GM18499 (cell line): ENCODE data around the gene DOCK10.
A peak's percentile ranks its signal among the peaks of the same experiment; 100 is the strongest.
"Not testable (repeated sequence)": the region's sequence is repeated elsewhere in the genome, so short reads cannot be mapped to it uniquely, and the experiment has no call there.

Experiments
- ATAC-seq: cut with Tn5 transposase; IDR thresholded peaks from one replicate; pipeline ENCODE4 v1.9.1; 2021; ENCODE audit warnings: moderate number of reproducible peaks; ENCODE audit not compliant: insufficient read depth, unreplicated experiment

Gene DOCK10

GRCh38 chr2:224927011-224927410, 115.3 kb downstream of the DOCK10 start:
- no peak for ATAC-seq

DNA sequence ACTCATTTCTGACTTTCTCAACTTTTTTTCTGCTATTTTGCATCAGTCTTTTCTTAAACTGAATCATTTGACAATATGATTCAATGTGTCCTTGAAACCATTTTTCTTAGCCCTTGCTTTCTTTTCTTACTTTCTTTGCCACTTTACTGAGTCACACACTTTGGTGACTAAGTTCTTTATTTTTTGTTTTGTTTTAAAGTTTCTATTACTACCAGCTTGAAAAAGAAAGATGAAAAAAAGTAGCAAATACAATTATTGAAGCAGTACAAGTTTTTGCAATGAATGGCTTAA, 116.5 kb downstream of the DOCK10 start:
- no peak for ATAC-seq

GRCh38 chr2:224925061-224925809, 117.0 kb downstream of the DOCK10 start:
- ATAC-seq, result no peak

- no peak for ATAC-seq
These were observed 117.6 kb downstream of the DOCK10 start for GRCh38 chr2:224924631-224925030.

- ATAC-seq, result peak; percentile 70
These were observed 120.0 kb downstream of the DOCK10 start for GRCh38 chr2:224922142-224922727.

GRCh38 chr2:224919472-224920110, 122.7 kb downstream of the DOCK10 start:
- ATAC-seq, result no peak

GRCh38 chr2:224918626-224919471, 123.4 kb downstream of the DOCK10 start:
- no peak for ATAC-seq

DNA sequence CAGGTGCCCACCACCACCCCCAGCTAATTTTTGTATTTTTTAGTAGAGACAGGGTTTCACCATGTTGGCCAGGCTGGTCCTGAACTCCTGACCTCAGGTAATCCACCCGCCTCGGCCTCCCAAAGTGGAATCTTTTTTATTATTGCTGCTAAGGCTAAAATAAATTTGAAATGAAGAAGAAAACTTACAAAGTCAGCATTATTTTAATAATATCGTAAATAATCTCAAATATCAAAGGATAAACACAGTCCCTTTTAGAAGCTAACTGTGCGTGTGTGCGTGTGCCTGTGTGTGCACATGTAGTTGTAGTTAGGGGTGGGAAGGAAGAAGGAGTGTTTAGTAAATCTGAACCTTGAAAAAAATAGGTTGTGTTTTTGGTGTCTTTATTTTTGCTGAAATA, 125.0 kb downstream of the DOCK10 start:
- ATAC-seq, result not testable (repeated sequence)

DNA sequence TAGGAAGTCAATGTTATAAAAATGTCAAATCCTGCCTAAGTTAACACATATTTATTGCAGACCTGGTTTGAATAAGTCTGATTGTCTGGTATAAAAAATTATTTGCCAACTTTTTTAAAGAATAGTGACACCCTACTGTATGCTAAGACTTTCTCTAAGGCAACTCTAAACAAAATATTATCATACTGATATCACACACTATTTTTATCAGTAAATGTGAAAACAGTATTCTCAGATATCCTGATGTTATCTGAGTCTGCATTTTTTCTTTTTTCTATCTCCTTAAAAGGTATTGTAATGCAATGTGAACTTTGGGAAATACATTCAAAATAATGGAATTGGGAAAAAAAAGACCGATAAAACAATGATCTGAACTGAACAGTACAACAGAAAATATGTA, 127.1 kb downstream of the DOCK10 start:
- no peak for ATAC-seq

GRCh38 chr2:224910574-224910925, 131.7 kb downstream of the DOCK10 start:
- ATAC-seq, result no peak

DNA sequence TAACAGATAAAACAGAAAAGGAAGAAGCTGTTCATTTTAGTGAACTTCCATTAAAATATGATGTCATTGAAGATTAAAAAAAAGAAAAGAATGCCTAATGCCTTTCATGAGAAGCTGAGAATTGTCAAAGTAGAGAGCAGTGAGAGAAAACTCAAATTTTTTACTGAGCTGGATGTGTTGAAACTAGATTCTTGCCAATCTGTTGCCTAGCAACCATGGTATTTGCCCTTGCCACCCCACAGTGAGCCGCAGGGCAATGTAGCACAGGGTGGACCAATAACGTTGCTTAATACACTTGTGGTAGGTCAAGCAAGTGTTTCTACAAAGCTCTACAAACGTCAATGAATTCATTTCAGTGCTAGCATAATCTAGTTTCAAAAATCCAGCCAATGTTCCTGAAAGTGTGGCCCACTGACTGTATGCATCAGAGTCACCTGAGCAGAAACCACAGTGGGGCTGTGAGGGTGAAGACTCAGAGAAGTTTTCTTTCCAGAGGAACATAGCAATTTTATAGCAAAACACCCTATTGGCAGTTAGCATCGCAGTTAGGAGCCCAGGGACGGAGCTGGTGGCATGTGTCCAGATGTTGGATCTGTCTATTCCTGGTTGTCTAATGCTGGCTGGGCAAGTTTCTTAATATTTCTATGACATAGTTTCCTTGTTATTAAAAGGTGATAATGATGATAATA, 132.2 kb downstream of the DOCK10 start:
- ATAC-seq, result no peak

- no peak for ATAC-seq
These were observed 133.4 kb downstream of the DOCK10 start for GRCh38 chr2:224908818-224909217.

DNA sequence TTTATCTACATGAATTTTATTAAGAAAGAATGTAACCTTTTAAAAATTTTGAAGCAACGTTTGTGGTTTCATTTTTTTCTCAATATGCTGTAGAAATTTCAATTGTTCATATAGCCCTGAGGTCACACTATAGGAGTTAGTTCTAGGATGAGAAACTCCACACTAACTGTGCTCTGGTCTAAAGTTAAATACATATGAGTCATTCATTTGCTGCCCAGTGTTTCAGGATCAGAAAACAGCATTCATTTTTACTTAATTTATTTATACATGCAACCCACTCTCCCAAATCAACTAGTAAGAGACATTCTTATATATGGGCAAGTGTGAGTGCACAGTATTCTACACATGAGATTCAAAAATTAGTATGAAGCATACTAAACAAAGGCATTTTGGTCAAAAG, 137.9 kb downstream of the DOCK10 start:
- no peak for ATAC-seq

DNA sequence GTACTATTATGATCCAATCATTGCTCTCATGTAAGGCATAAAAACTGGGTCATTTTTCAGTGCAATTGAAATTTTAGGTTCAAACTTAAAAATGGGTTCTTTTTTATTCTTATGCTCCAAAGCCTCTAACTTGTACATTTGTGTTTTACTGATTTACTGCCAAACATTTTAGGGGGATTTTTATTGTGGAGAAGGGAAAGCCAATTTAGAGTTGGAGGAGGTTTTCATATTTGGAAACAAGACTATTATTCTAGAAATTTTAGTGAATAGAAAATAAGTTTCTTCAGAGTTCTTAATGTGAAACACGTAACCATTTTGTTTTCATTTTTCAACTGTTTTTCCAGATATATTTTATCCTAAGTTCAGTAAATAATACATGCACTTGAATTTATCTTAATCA, 138.6 kb downstream of the DOCK10 start:
- ATAC-seq, result no peak

- no peak for ATAC-seq
These were observed 141.1 kb downstream of the DOCK10 start for GRCh38 chr2:224901121-224901676.

GRCh38 chr2:224895377-224895776, 146.9 kb downstream of the DOCK10 start:
- no peak for ATAC-seq

- ATAC-seq, result peak; percentile 79
These were observed 147.9 kb downstream of the DOCK10 start for GRCh38 chr2:224894356-224894755.

- no peak for ATAC-seq
These were observed 148.4 kb downstream of the DOCK10 start for GRCh38 chr2:224893848-224894247.

DNA sequence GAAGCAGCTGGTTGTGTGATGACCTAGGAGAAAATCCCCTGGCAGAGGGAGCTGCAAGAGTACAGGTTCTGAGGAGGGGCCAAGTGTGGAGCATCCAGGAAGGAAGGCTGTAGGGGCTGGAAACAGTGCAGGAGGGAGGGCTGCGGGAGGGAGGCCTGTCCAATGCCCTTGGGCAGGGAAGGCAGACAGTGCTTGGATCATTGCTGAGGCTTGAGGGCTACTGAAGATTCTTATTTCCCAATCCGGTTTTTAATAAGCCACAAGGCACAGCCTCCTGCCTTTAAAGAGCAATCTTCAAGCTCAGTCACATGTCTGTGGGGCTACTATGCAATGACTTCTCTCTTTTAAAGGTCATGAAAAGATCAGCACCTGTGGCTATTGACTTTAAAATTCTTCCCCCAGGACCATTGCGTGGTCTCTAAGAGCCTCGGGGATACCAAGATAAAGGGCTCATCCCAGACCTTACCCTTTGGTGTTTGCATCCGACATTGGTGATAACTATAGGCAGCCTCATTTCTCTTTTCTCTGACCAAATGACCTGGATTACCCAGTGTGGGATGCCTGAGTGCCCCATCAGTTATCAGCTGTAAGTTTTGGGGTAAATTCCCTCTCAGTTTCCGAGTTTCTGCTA, 149.6 kb downstream of the DOCK10 start:
- no peak for ATAC-seq

DNA sequence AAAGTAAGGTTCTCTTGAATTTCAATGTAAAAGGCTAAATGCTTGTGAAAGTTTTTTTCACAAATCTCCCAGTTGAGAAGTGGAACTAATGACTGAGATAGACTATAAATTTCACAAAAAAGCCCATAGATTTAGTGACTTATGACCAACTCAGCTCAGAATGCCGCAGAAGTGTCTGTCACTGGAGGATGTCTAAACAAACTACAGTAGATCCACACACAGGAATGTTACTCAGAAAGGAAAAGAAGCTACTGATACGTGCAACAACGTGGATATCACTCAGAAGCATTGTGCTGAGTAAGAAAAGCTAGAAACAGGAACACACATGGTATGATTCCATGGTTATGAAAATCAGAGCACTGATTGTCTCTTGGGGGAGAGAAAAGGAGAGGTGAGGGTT, 151.9 kb downstream of the DOCK10 start:
- ATAC-seq, result no peak
